ENCODE data around the gene VSX1.

The VSX1 gene

DNA sequence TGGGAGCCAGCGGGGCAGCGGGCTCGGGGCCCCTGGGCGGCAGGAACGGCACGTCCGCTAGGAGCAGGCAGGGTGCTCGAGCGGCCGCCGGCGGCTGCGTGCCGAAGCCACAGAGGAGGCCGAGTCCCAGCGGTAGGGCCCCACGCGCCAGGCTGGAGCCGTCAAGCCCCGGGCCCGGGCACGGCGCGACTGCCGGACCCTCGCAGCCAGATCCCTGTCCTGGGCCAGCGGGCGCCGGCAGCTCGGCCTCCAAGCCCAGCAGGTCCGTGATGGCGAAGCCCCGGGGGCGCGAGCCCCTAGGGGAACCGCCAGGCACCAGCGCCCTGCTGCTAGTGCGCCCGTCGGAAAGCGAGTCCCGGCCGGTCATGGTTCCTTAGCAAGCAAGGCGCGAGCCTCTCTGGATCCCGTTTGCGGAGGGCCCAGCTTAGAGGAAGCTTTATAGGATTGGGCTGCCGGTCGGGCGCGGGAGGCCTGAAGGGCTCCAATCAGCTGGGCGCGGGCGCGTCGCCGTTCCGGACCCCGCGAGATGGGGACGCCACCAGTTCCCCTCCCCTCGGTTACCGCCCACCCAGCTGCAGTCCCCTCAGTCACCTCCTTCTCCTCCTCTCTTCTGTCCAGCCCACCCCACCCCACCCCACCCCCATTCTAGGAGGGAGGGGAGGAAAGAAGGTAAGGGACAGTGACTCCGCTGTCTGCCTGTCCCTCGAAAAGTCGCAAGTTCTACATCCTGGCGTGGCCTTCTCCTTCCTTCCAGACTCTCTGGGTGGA lies at the start of gene VSX1:
Gene VSX1 (minus strand): TSS at position 412 of the 768 bp plus-strand sequence. CDS start 45 bp downstream, at position 367.
- no peak for DNase-seq (ENCODE audit: low spot score)

GRCh38 chr20:25129908-25130307 lies 48.0 kb upstream of the VSX1 start:
- no peak for DNase-seq (ENCODE audit: low spot score)

DNA sequence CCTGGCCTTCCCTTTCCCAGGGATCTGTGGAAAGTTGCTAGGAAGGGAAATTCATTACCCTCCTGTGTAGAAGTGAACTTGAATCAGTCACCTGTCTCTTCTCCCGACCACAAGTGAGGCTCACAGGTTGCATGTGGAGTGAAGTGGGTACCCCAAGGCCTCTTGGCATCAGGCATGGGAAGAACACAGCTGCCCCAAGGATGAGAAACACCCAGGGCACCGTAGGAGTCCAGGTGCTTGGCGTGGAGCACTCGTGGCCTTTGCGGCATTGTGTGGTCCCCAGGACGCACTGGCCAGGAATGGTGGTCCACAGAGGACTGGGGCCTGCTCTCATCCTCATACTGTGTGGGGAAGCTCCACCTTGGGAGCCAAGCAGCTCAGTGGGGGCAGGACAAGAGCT lies 47.5 kb upstream of the VSX1 start:
- no peak for DNase-seq (ENCODE audit: low spot score)

GRCh38 chr20:25128649-25129048 lies 46.7 kb upstream of the VSX1 start:
- DNase-seq (ENCODE audit: low spot score), result no peak

DNA sequence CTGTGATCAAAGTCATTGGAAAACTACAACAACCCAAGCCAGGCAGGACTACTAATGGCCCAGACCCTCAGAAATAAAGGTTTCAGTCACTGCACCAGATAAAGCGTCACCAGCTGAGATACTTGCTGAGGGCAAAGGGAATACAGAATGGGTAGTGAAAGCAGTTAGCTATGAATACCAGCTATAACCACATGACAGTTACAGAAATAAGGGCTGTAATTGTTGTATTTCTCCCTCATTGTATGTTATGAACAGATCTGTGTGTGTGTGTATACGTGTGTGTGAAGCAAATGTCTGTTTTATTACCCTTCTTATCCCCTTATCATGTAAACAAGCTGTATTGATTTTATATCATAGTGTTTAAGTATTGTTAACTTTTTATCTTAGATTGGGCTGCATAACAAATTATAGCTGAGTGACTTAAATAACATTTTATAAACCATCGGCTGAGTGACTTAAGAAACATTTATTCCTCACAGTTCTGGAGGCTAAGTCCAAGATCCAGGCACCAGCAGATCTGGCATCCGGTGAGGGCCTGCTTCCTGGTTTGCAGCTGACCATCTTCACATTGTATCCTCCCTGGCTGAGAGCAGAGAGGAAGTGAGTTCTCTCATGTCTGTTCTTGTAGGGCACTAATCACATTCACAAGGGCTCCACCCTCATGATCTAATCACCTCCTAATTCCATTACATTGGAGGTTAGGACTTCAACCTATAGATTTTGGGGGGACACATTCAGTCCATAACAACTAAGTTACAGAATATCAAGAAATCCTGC lies 46.0 kb upstream of the VSX1 start:
- no peak for DNase-seq (ENCODE audit: low spot score)

DNA sequence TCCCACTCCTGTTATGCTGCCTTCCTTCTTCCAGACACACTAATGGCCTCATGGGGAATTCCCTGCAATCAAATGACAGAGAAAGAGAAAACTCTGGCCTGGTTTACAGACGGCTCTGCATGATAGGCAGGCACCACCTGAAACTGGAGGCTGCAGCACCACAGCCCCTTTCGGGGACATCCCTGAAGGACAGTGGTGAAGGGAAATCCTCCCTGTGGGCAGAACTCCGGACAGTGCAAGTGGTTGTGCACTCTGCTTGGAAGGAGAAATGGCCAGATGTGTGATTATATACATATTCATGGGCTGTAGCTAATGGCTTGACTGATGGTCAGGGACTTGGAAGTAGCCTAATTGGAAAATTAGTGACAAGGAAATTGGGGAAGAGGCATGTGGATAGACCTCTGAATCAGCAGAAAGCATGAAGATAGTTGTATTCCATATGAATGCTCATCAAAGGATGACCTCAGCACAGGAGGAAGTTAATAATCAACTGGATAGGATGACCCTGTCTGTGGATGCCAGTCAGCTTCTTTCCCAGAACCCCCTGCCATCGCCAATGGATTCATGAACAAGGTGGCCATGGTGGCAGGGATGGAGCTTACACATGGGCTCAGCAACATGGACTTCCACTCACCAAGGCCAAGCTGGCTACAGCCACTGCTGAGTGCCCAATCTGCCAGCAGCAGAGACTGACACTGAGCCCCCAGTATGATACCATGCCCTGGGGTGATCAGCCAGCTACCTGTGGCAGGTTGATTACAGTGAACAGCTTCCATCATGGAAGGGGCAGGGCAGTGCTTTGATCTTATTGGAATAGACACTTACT lies 44.5 kb upstream of the VSX1 start:
- no peak for DNase-seq (ENCODE audit: low spot score)

DNA sequence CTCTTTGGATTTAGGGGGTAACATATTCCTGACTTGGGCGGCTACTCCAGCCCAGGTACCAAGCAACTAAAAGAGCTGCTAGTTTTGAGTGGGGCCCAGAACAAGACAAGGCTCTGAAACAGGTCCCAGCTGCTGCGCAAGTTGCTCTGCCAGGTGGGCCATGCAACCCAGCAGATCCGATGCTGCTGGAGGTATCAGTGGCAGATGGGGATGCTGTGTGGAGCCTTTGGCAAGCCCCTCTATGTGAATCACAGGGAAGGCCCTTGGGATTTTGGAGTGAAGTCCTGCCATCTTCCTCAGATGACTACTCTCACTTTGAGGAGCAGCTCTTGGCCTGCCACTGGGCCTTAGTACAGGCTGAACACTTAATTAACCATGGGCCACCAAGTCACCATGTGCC lies 43.7 kb upstream of the VSX1 start:
- DNase-seq (ENCODE audit: low spot score), result no peak

- no peak for DNase-seq (ENCODE audit: low spot score)
Measured at GRCh38 chr20:25120920-25121319, 39.0 kb upstream of the VSX1 start.

DNA sequence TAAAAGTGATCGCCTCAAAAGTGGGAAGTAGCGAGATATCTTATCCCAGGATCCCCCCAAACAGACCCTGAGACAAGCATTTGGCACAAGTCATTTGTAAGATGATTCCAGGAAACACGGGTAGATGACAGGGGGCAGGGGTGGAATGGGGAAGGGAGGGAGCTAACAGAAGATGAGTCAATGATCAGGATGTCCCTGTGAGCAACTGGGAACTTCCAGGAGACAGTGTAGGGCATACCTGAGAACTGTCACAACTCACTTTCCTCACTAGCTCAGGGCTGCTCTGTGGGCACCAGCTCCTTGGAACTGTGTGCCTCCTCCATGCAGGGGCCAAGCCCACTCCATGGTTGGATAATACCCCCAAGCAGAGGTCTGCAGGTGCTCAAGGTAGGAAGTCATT lies 38.5 kb upstream of the VSX1 start:
- no peak for DNase-seq (ENCODE audit: low spot score)

GRCh38 chr20:25118529-25118928 lies 36.6 kb upstream of the VSX1 start:
- no peak for DNase-seq (ENCODE audit: low spot score)

DNA sequence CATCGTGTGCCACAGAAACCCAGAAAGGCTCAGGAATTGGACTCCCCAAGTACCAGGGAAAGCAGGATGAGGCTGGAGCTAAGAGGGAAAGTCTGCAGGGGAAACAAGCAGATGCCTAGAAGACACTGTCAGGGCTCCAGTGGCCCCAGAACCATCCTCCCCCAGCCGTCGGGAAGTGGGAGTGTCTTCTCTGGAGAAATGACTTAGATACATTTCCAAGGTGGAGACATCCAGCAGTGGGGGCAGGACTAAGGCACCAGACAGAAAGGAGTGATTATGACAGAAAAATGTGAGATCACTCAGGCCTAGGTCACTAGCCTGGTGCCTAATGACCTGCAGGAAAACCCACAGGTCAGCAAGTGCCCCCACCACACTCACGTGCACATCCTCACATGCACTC lies 36.0 kb upstream of the VSX1 start:
- no peak for DNase-seq (ENCODE audit: low spot score)

DNA sequence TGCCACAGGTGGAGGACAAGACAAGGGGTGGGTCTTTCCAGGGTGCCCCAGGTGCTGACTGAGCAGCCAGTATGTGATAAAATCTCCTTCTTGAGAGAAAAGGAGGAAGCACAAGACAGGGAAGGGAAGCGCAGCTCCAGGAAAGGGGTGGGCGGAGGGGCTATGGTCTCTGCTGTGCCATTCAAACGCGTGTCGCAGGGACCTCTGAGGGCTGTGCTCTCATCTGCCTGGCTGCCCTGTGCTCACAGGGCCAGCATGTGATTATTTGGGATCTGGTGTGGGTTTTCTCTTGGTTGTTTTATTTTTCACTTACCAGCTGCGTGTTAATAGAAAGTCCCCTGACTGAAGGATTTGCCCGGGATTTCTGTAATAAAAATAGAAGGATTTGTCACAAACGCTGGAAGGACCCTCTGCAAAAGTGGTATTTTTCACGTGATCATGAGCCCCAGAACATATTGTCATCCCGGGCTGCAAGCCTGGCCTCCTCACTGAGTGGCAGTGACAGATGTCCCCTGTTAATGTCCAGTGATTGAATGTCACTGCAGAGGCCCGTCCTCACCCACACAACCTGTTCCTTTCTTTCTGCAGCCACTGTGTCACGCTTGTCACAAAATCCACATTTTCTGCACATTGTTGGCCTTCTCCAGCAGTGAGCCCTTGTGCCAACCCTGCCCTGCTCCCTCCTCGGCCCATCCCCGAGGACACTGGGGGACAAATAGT lies 35.0 kb upstream of the VSX1 start:
- no peak for DNase-seq (ENCODE audit: low spot score)

DNA sequence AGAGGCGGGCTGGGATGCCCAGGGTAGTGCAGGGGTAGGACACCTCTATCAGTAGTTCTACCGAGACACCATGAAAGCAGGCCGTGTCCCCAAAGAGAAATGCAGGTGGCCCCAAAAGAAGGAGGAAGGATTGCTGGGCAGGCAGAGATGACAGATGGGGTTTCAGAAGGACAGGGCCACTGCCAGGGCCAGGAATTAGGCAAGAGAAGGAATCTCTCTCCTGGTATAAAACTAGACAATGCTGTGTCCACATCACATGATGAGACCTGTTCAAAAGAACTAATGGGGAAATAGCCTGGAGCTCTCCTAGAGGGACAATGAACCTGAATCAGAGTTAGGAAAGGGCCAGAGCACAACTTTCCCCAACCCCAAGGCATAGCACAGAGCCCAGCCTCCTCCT lies 21.6 kb upstream of the VSX1 start:
- no peak for DNase-seq (ENCODE audit: low spot score)

GRCh38 chr20:25100914-25101313 lies 19.0 kb upstream of the VSX1 start:
- DNase-seq (ENCODE audit: low spot score), result no peak

DNA sequence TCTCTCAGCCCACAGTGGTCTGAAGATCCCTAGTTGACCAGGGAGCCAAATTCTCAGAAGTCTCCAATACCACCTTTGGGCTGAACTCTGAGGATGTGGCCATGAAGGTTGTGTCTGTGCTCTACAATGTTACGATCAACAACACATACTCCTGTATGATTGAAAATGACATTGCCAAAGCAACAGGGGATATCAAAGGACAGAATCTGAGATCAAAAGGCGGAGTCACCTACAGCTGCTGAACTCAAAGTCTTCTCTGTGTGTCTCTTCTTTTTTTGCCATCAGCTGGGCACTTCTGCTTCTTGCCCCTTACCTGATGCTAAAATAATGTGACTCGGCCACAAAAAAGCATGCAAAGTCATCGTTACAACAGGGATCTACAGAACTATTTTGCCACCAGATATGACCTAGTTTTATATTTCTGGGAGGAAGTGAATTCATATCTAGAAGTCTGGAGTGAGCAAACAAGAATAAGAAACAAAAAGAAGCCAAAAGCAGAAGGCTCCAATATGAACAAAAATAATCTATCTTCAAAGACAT lies 17.7 kb upstream of the VSX1 start:
- DNase-seq (ENCODE audit: low spot score), result no peak

DNA sequence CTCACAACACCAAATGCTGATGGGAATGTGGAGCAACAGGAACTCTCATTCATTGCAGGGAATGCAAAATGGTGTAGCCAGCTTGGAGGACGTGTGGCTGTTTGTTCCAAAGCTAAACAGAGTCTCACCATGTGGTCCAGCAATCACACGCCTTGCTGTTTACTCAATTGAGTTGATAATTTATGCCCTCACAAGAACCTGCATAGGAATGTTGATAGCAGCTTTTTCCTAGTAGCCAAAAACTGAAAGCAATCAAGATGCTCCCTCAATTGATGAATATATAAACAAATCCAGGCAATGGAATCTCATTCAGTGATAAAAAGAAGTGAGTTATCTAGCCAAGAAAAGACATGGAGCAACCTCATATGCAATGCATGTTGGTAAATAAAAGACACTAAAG lies 15.6 kb upstream of the VSX1 start:
- no peak for DNase-seq (ENCODE audit: low spot score)

DNA sequence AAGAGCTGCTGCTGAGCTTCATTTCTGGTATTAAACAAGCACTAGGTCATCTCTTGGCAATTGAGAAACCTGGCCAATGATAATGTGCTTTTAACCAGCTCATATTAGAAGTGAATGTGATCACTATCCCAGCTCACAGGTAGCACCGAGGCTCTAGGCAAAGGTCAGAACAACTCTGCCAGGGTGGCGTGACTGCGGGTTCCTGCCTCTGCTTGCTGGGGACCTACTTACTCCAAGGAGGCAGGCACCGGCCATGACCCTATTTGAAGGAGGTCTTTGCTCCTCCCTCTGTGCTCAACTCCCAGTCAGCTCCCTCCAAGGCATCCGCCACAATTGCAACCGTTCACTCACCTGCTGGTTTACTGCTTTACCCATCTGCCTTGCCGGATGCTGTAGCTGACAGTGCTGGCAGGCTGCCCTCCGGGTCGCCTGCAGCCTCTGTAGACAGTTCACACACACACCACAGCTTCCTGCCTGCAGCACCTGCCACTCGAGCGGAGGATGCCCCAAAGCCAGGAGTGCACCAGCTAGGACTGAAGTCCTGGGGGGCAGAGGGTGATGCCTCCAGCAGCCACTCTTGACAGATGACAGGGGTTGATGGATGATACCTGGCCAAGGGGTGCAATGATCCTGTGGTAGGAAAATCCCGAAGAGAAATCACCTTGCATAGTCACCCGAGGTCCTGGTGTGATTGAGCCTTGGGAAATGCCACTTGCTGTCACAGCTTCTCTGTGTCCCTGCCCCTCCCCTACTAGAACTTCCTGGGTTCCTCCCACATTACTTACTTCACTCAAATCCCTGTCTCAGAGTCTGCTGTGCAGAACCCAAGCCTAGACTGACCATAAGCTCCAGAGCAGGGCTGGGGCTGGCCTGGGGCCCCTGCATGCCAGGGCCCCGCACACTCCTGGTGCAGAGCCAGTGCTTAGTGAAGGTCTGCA lies 8.8 kb upstream of the VSX1 start:
- no peak for DNase-seq (ENCODE audit: low spot score)

GRCh38 chr20:25089662-25090061 lies 7.7 kb upstream of the VSX1 start:
- no peak for DNase-seq (ENCODE audit: low spot score)

- DNase-seq (ENCODE audit: low spot score), result no peak
Measured at GRCh38 chr20:25089096-25089495, 7.2 kb upstream of the VSX1 start.

GRCh38 chr20:25088267-25088666 lies 6.3 kb upstream of the VSX1 start:
- no peak for DNase-seq (ENCODE audit: low spot score)

All from globus pallidus (tissue), 1 donor.